DOHH2 (cell line): ENCODE results near the gene PCDHB14.

ENCODE experiments used
- H3F3A ChIP-seq: fragments of 200-600 bp; sonication (generic), shearing (Covaris generic); 2 replicates; pipeline ENCODE4 v1.6.0; 2016; ENCODE audit warnings: antibody characterized with exemption, mild to moderate bottlenecking; ENCODE audit not compliant: control insufficient read depth, insufficient read depth
- H3K27ac ChIP-seq: fragments of 200-600 bp; sonication (generic); 2 replicates; pipeline ENCODE4 v1.5.1; 2014; ENCODE audit warnings: low read depth, mild to moderate bottlenecking, low read length, moderate library complexity
- H3K27me3 ChIP-seq: fragments of 200-600 bp; sonication (generic); 2 replicates; pipeline ENCODE4 v1.6.1; 2014; ENCODE audit warnings: mild to moderate bottlenecking, low read length, mixed read lengths; ENCODE audit not compliant: control insufficient read depth
- H3K36me3 ChIP-seq: fragments of 200-600 bp; sonication (generic); 2 replicates; pipeline ENCODE4 v1.6.1; 2014; ENCODE audit warnings: mild to moderate bottlenecking, low read length, moderate library complexity, mixed read lengths; ENCODE audit not compliant: control insufficient read depth
- H3K4me1 ChIP-seq: fragments of 200-600 bp; sonication (generic); 2 replicates; pipeline ENCODE4 v1.6.1; 2014; ENCODE audit warnings: mild to moderate bottlenecking, low read length, mixed read lengths; ENCODE audit not compliant: control insufficient read depth
- H3K4me2 ChIP-seq: fragments of 200-600 bp; sonication (generic); 2 replicates; pipeline ENCODE4 v1.6.0; 2014; ENCODE audit warnings: mild to moderate bottlenecking, low read length, moderate library complexity
- H3K4me3 ChIP-seq: fragments of 200-600 bp; sonication (generic); 2 replicates; pipeline ENCODE4 v1.5.1; 2014; ENCODE audit warnings: mild to moderate bottlenecking, low read length, mixed read lengths
- H3K79me2 ChIP-seq: fragments of 200-600 bp; sonication (generic); 2 replicates; pipeline ENCODE4 v1.6.1; 2014; ENCODE audit warnings: mild to moderate bottlenecking, low read length, mixed read lengths; ENCODE audit not compliant: control insufficient read depth
- H3K9me2 ChIP-seq: fragments of 200-600 bp; sonication (generic); replicated peaks from 2 replicates; pipeline ENCODE4 v1.6.1; 2014; ENCODE audit warnings: mild to moderate bottlenecking, low read length, mixed read lengths; ENCODE audit not compliant: control insufficient read depth
- H3K9me3 ChIP-seq: fragments of 200-600 bp; sonication (generic); 2 replicates; pipeline ENCODE4 v1.6.1; 2014; ENCODE audit warnings: antibody characterized with exemption, low read length, mixed read lengths; ENCODE audit not compliant: control insufficient read depth, insufficient read depth
- H4K20me1 ChIP-seq: fragments of 200-600 bp; sonication (generic); 2 replicates; pipeline ENCODE4 v1.6.0; 2014; ENCODE audit warnings: low read depth, mild to moderate bottlenecking, antibody characterized with exemption, low read length, moderate library complexity; ENCODE audit not compliant: control insufficient read depth, insufficient read depth
- CTCF ChIP-seq: fragments of 200-600 bp; sonication (generic); IDR thresholded peaks from one replicate; pipeline ENCODE4 v1.5.1; 2014; ENCODE audit warnings: antibody characterized with exemption, mild to moderate bottlenecking, low read depth, low read length; ENCODE audit not compliant: poor library complexity, severe bottlenecking
- EZH2phosphoT487 ChIP-seq: fragments of 200-600 bp; sonication (generic); IDR thresholded peaks from 2 replicates; pipeline ENCODE4 v1.6.1; 2017; ENCODE audit warnings: borderline replicate concordance, mild to moderate bottlenecking, antibody characterized with exemption, low read length, moderate library complexity, mixed read lengths

PCDHB14 gene

GRCh38 chr5:141258464-141258863, 35.3 kb downstream of the PCDHB14 start:
- H3K4me1 ChIP-seq: no peaks in the 10 kb centered on the region
- H3K79me2 ChIP-seq: no peaks in the 10 kb centered on the region
- no peaks in the 10 kb centered on the region for H3K36me3 ChIP-seq
- H3K9me2 ChIP-seq: no peaks in the 10 kb centered on the region
- no peak for TF ChIP-seq EZH2phosphoT487
- TF ChIP-seq CTCF: no peak
- no peak overlapping the region for H3K4me3 ChIP-seq
- no peak overlapping the region for H3K27ac ChIP-seq
- peaks cover 37% of the 10 kb centered on the region for H3K9me3 ChIP-seq
- no peaks in the 10 kb centered on the region for H3K27me3 ChIP-seq
- H3F3A ChIP-seq: no peaks in the 10 kb centered on the region
- H3K4me2 ChIP-seq: no peak overlapping the region
- H4K20me1 ChIP-seq: no peaks in the 10 kb centered on the region

- Histone ChIP-seq H3K9me3 (peaks cover 37% of the 10 kb centered on the region), H3K27ac (no peak overlapping the region), H3F3A (no peaks in the 10 kb centered on the region), H4K20me1 (no peaks in the 10 kb centered on the region), H3K4me3 (no peak overlapping the region), H3K4me1 (no peaks in the 10 kb centered on the region), H3K27me3 (no peaks in the 10 kb centered on the region), H3K4me2 (no peak overlapping the region), H3K79me2 (no peaks in the 10 kb centered on the region), H3K36me3 (no peaks in the 10 kb centered on the region), H3K9me2 (no peaks in the 10 kb centered on the region)
- TF ChIP-seq CTCF (no peak), EZH2phosphoT487 (no peak)
These were observed 35.8 kb downstream of the PCDHB14 start for GRCh38 chr5:141258948-141259347.

GRCh38 chr5:141260458-141261237, 37.5 kb downstream of the PCDHB14 start:
- Histone ChIP-seq H3K4me3 (no peak overlapping the region), H4K20me1 (no peaks in the 10 kb centered on the region), H3K27ac (no peak overlapping the region), H3K4me2 (no peak overlapping the region), H3K9me3 (peaks cover 37% of the 10 kb centered on the region), H3K79me2 (no peaks in the 10 kb centered on the region), H3K36me3 (no peaks in the 10 kb centered on the region), H3K4me1 (no peaks in the 10 kb centered on the region), H3K9me2 (no peaks in the 10 kb centered on the region), H3K27me3 (no peaks in the 10 kb centered on the region), H3F3A (no peaks in the 10 kb centered on the region)
- no peak for TF ChIP-seq EZH2phosphoT487
- TF ChIP-seq CTCF: no peak
